Mucosa of rectum (tissue), 2 donors: ENCODE results near the gene TNS1.

Source experiments
- H3K27ac ChIP-seq, 2 donors: one replicate each; pipeline ENCODE4 v1.7.0; 2013; ENCODE audit warnings: inconsistent platforms in 2 of 2, low read depth in 2 of 2, low read length in 2 of 2
- H3K27me3 ChIP-seq, 2 donors: one replicate each; pipeline ENCODE4 v1.7.0; 2013; ENCODE audit warnings: low read length in 2 of 2; ENCODE audit not compliant: control insufficient read depth in 2 of 2, insufficient read depth in 2 of 2
- H3K36me3 ChIP-seq, 2 donors: one replicate each; pipeline ENCODE4 v1.7.0; 2013; ENCODE audit warnings: low read length in 2 of 2; ENCODE audit not compliant: control insufficient read depth in 2 of 2, insufficient read depth in 2 of 2
- H3K4me1 ChIP-seq, 2 donors: one replicate each; pipeline ENCODE4 v1.7.0; 2013; ENCODE audit warnings: low read length in 2 of 2, mild to moderate bottlenecking in 1 of 2; ENCODE audit not compliant: control insufficient read depth in 2 of 2, insufficient read depth in 2 of 2
- H3K4me3 ChIP-seq, 2 donors: one replicate each; pipeline ENCODE4 v1.7.0; 2013; ENCODE audit warnings: low read length in 2 of 2
- H3K9ac ChIP-seq, 2 donors: one replicate each; pipeline ENCODE4 v1.7.0; 2013; ENCODE audit warnings: low read length in 2 of 2, low read depth in 1 of 2, mild to moderate bottlenecking in 1 of 2
- H3K9me3 ChIP-seq, 2 donors: one replicate each; pipeline ENCODE4 v1.7.0; 2013; ENCODE audit warnings: low read length in 2 of 2; ENCODE audit not compliant: control insufficient read depth in 2 of 2
- donor health status: healthy.
- donor health status: Normal muscosa, but diverticular disease.

The TNS1 gene

DNA sequence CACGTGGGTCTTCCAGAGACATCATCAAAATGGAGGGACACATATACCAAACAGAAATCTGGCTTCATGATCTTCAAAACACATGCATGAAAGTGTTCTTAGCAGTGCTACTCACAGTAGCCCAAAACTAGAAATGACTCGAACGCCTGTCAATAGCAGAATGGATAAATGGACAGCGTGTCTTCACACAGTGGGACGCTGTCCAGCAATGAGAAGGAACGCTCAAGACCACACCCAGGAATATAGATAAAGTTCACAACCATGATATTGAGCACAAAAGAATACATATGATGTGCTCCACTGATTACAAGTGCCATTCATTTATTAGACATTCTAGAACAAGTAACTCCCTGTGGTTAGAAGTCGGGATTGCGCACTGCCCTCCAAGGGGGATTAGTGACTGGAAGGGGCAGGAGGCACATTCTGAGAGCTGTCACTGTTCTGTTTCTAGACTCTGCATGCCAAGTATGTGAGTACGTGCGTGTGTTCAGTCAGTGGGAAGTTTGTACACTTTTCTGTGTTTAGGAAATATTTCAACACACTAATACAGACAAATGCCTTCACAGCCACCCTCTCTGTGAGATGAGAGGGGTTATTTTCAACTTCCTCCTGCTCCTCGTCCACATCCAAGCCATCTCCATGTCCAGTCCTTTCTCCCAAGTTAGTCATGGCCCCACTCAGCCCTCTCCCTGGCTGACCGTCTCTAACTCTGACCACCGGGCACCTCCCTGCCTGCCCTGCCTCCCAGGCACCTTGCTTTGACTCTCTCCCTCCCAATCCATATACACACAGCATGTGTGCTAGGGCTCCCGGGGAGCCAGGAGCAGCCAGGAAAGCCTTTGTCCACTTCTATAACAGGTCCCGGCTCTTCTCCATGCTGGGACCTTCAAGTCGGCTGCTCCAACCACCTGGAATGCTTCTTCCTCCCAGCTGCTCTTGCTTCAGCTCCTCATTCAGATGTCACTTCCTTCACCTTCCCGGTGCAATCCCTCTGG, 26.9 kb upstream of the TNS1 start:
- no peak overlapping the region for H3K4me3 ChIP-seq
- no peak overlapping the region for H3K27ac ChIP-seq
- H3K27me3 ChIP-seq: peaks cover 0 to 7% of the 10 kb centered on the region in 2 donors
- H3K36me3 ChIP-seq: no peaks in the 10 kb centered on the region
- no peaks in the 10 kb centered on the region for H3K4me1 ChIP-seq
- H3K9me3 ChIP-seq: no peaks in the 10 kb centered on the region
- no peak overlapping the region for H3K9ac ChIP-seq

DNA sequence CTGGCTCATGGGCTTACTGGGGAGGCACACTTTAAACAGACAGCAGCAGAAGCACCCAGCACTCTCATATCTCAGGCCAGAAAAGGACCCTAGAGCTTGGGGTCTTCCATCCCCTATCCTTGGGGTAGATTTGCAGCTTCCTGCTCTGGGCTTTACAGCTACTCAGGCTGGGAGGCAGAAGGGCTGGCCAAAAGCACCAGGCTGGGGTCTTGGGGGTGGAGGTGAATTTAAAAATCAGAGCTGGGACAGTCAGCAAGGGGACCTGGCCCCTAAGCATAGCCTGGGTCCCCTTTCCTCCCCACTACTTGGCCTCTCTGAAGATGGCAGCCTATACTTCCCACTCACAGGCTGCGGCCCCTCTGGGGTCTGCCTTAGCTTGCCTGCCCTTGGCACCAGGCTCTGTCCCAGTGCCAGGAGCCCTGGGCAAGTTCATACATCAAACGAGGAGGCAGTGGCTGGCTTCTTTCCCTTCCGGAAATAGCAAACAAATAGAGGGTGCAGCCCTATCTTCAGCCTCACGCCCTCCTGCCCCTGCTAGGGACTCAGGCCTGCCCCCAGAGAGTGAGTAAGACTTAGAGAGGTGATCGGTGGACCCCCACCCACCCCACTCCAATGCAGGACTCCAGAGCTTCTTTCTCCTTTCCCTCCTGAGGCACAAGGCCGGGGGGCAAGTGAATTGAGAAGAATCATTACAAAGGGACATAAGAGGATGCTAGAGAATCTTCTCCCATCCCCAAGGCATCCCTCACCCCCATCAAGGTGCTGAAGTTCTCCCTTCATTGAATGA, 26.0 kb upstream of the TNS1 start:
- Histone ChIP-seq H3K4me1 (no peaks in the 10 kb centered on the region), H3K27me3 (peaks cover 0 to 2% of the 10 kb centered on the region in 2 donors), H3K4me3 (no peak overlapping the region), H3K9me3 (no peaks in the 10 kb centered on the region), H3K27ac (no peak overlapping the region), H3K9ac (no peak overlapping the region), H3K36me3 (no peaks in the 10 kb centered on the region)

DNA sequence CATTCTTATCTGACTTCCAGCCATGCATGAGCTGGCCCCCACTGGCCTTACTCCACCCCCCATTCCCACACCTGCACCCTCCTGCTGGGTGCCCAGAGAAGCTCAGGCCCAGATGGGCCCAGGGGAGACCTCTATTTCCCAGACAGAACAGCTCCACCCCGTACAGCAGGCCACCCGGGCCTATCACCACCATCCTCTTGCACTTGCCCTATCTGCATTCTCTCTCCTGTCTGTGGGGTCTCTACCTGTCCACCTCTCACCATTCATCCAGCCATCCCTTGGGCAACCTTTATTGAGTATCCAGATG, 25.3 kb upstream of the TNS1 start:
- Histone ChIP-seq H3K36me3 (no peaks in the 10 kb centered on the region), H3K4me3 (no peak overlapping the region), H3K9ac (no peak overlapping the region), H3K9me3 (no peaks in the 10 kb centered on the region), H3K27ac (no peak overlapping the region), H3K27me3 (no peaks in the 10 kb centered on the region), H3K4me1 (no peaks in the 10 kb centered on the region)

DNA sequence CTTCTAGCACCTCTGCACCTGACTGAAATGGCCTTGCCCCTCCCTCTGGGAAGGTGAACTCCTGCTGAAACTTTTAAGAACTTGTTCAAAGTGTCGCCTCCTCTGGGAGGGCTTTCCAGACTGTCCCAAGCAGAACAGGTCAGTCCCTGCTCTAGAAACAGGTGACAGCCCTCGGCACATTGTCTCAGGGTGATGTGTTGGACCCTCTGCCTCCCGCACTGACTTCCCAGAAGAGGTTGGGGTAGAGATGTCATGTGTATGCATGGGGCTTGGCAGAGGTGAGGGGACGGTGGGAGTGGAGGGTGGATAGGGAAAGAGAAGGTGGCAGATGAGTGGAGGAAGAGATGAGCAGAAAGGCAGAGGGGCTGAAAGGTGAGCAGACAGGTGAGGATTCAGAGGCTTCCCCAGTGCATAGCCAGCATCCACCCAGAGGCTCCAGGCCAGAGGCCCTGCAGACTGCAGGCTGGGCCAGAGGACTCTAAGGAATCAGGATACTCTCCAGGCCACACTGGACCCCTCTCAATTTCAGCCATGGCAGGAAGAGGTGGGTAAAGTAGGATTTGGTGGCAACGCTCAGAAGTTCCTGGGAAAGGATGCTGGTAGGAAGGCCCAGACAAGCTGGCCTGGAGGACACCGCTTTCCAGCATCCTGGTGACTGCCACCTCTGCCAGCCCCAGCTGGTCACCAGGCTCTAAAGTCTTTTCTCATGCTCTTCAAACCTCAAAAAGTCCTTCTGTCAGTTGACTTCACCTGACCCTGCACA, 24.8 kb upstream of the TNS1 start:
- Histone ChIP-seq H3K27ac (no peak overlapping the region), H3K9me3 (no peaks in the 10 kb centered on the region), H3K4me3 (no peak overlapping the region), H3K36me3 (no peaks in the 10 kb centered on the region), H3K9ac (no peak overlapping the region), H3K27me3 (no peaks in the 10 kb centered on the region), H3K4me1 (no peaks in the 10 kb centered on the region)

DNA sequence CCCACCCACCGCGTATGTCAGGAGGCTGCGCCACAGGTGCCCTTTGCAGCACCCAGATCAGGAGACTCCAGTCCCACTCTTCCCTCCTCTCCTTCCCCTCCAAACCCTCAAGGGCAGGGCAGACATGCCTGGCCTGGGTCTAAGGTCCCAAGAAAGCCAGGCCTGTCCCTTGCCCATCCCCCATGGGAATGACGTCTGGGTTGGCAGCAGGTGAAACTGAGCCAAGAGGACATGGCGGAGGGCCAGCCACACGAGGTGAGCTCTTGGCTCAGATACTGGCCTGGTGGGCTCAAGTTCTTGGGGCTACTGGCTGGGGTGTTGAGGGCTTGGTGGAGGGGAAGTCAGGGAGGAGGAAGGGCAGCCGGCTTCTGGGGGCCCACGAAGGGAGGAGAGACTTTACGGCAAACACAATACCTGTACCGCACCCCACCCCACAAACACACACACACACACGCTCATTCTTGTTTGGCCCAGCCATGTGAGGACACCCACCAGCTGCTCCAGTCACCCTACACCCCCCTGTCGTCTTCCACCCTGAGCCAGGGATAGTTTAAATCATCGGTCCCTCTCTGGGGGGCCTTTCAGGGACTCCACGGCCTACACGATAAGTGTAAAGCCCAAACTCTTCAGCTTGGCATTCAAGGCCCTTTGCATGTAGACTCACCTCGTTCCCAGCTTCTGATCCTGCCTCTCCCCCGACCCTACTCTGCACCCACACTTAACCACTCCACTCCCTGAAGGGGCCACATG, 24.1 kb upstream of the TNS1 start:
- Histone ChIP-seq H3K27ac (no peak overlapping the region), H3K4me3 (no peak overlapping the region), H3K27me3 (no peaks in the 10 kb centered on the region), H3K9me3 (no peaks in the 10 kb centered on the region), H3K9ac (no peak overlapping the region), H3K36me3 (no peaks in the 10 kb centered on the region), H3K4me1 (no peaks in the 10 kb centered on the region)

DNA sequence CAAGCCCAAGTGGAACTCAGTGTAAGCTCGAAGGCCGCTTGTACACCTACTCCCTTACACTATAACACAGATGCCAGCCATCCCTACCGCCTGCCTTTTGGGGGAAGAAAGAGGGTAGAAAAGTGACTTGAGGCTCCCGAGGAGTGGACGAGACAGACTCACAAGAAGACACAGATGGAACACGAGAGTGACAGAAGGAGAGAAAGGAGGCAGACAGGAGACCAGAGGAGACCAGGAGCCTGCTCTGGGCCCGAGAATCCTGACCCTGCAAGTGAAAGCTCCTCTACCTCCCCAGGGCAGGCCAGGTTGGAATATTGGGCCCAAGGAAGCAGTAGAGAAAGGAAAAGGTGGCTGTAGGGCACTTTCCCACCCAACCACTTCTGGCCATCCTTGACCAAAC, 23.4 kb upstream of the TNS1 start:
- H3K9me3 ChIP-seq: no peaks in the 10 kb centered on the region
- no peak overlapping the region for H3K27ac ChIP-seq
- no peaks in the 10 kb centered on the region for H3K27me3 ChIP-seq
- H3K9ac ChIP-seq: no peak overlapping the region
- no peaks in the 10 kb centered on the region for H3K36me3 ChIP-seq
- H3K4me1 ChIP-seq: no peaks in the 10 kb centered on the region
- H3K4me3 ChIP-seq: no peak overlapping the region

DNA sequence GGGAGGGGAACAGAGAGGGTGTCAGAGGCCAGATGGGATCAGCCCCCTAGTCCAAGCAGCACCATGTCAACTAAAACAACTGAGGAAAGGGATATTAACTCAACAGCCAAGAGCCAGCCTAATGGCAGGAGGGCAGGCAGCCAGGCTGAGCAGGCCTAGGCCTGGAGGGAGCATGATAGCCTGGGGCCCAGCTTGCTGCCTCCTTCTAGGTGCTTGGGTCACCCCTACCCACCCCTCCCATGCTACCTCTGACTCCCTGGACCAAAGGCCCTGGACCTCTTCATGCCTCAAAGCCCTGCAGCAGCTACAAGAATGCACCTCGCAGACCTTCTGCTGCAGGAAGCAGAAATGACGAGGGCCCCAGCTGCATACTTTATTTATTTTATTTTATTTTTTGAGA, 22.1 kb upstream of the TNS1 start:
- Histone ChIP-seq H3K9me3 (no peaks in the 10 kb centered on the region), H3K27me3 (no peaks in the 10 kb centered on the region), H3K4me1 (no peaks in the 10 kb centered on the region), H3K4me3 (no peak overlapping the region), H3K27ac (no peak overlapping the region), H3K9ac (no peak overlapping the region), H3K36me3 (no peaks in the 10 kb centered on the region)

DNA sequence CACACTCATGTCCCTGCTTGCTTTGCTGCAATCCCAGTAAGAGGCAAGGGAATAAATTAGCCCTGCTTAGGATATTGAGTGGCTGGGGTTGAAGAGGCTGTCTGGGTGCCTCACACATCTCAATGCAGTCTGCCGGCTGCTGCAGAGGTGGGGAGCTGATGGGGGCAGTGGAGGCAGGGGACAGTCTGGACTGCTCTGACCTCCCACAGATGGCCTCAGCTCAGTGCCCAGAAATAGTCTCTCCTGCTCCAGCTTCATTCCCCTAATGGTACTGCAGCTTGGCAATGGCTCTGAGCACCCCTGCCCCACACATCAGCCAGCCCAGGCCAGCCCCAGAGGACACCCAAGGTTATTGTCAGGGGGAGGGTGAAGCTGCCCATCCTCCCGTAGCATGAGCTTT, 21.5 kb upstream of the TNS1 start:
- Histone ChIP-seq H3K9ac (no peak overlapping the region), H3K36me3 (no peaks in the 10 kb centered on the region), H3K27ac (no peak overlapping the region), H3K27me3 (no peaks in the 10 kb centered on the region), H3K4me3 (no peak overlapping the region), H3K4me1 (no peaks in the 10 kb centered on the region), H3K9me3 (no peaks in the 10 kb centered on the region)

DNA sequence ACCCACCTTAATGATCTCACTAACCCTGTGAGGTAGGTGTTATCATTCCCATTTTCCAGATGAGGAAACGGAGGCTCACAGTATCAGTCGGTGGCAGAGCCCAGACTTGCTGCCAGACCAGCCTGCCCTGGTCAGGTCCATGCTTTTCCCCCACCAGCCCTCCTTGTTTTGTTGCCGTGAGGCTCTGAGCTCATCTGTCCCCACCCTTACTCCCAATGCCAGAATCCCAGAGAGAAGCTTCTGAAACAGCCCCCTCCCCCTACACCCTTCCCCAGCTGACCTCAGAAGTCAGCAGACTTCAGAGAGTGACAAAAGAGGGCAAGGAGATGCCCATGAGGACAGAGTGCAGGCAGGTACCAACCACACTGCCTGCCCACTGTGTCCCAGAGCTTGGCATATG, 20.8 kb upstream of the TNS1 start:
- no peak overlapping the region for H3K4me3 ChIP-seq
- no peaks in the 10 kb centered on the region for H3K27me3 ChIP-seq
- H3K9me3 ChIP-seq: no peaks in the 10 kb centered on the region
- no peaks in the 10 kb centered on the region for H3K36me3 ChIP-seq
- H3K9ac ChIP-seq: no peak overlapping the region
- H3K4me1 ChIP-seq: no peaks in the 10 kb centered on the region
- no peak overlapping the region for H3K27ac ChIP-seq
